HG03039 (cell line): ENCODE data around the gene CHDH.

Source experiments
- ATAC-seq: cut with Tn5 transposase; IDR thresholded peaks from one replicate; pipeline ENCODE4 v1.9.1; 2021; ENCODE audit warnings: mild to moderate bottlenecking, moderate library complexity; ENCODE audit not compliant: unreplicated experiment

CHDH gene

DNA sequence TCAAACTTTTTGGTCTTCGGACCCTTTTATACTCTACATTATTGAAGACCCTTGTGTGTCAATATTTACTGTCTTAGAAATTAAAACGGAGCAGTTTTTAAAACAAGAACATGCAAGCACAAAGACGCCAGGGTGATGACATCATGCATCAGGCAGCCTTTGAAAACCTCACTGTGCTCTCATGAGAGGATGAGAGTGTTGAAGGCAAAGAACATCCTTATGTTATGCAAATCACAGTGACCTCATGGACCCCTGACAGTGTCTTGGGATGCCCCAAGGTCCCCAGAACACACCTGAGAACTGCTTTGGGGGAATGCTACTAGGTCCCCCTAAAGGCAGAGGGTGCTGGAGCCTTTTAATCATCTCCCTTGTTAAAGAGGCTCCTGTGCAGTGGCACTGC is 51.6 kb downstream of the CHDH start:
- ATAC-seq: no peak

- no peak for ATAC-seq
Observed at GRCh38 chr3:53792866-53793265, 53.4 kb downstream of the CHDH start.

DNA sequence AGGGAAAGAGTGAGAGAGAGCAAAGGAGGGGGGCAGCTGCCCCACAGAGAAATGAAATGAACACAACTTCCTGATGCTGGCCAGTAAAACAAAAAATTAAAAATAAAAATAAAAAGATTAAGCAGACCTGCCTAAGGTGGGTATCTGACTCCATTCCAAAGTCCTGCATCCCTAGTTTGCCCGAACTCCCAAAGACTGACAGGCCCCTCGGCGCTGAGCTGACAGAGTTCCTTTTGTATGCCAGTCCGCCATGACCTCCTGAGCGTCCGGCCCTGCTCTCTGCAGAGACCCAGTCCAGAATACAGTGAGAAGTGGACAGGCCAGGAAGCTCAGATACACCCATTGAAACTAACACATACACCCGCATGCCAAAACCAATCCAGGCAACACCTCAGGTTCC is 54.9 kb downstream of the CHDH start:
- no peak for ATAC-seq

GRCh38 chr3:53790470-53790869 is 55.7 kb downstream of the CHDH start:
- no peak for ATAC-seq

DNA sequence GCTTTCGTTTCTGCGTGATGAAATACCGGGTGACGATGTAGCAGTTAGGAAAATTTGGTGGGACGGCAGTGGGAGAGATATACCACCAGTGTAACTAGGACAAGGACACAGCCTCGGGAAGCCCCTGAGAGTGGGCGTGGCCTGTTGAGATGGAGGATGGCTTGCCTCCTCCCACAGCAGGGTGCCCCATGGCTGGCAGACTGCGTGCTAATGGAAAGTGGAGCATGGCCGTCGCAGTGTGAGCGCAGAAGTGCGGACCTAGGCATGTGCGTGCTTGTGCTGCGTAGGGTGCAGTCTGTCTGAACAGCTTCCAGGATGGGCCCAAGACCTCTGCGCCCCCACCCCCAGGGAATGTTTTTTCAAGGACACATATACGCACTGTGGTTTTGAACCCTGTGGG is 56.8 kb downstream of the CHDH start:
- ATAC-seq: no peak

DNA sequence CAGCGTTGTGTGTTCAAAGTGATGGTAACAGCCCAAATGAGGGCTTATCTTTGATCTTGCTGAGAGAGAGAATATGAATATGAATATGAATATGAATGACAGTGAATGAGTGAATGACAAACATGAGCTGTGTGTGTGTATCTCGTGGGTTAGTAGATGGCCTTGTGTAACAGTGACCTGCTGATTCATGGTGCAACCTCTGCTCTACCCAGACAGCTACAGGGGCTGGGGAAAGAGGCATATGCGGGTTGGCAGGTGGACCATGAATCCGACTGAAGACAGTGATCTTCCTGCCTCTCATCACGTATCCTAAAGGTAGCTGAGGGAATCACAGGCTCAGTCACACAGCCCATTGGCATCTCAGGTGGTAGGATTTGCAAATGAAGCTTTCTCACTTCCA is 58.2 kb downstream of the CHDH start:
- ATAC-seq: no peak

GRCh38 chr3:53787016-53787415 is 59.2 kb downstream of the CHDH start:
- ATAC-seq: no peak

DNA sequence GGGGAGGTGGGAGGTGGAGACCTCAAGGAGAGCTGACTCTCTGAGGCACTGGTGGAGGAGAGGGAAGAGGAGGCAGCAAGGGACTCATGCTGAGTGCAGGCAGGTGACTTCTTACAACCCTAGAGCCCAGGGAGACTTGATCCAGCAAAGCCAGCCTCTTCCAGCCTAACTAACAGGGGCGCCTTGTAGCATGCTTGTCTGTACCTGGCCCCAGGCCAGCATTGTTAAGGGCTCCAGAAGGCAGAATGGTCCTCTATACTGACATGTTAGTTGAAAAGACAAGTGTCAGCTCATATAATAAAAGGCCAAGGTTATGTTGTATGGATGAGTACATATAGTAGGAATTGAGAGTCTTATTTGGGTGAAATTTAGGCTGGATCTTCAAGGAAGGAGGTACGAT is 65.4 kb downstream of the CHDH start:
- no peak for ATAC-seq

DNA sequence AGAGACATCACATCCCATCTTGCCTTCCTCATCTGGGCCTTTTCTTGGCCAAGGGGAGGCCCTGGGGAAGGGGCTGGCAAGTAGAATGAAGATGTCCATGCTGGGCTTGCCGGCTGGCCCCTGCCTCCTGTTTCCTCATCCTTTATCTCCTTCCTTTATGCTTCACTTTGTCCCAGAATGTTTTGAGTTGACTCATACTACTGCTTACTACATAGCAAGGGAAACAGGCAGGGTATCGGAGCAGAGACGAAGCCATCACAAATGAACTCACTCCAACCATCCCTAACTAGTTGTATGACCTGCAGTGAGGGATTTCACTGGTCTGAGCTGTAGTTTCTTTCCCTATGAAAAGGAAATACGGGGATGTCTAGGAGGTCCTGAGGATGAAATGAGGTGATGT is 66.0 kb downstream of the CHDH start:
- ATAC-seq: no peak

- ATAC-seq: no peak
Observed at GRCh38 chr3:53778153-53778552, 68.1 kb downstream of the CHDH start.

- ATAC-seq: no peak
Observed at GRCh38 chr3:53777468-53777867, 68.8 kb downstream of the CHDH start.

GRCh38 chr3:53776494-53777101 is 69.6 kb downstream of the CHDH start:
- no peak for ATAC-seq

DNA sequence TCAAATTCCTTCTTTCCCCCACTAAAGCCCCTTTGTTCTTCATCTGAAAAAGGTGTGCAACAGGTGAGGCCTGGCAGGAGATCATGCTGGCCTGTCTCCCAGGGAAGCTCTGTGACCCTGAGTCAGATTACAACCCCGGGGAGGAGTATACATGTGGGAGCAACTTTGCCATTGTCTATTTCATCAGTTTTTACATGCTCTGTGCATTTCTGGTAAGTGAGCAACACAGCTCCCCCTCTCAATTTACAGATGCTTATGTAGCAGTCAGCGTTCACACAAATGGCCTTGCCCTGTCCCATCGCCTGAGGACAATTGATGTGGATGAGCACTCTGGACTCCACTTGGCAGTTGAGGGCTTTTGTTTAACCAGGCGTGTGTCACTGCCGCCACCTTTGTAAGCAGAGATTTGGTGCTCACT is 70.4 kb downstream of the CHDH start:
- ATAC-seq: no peak

DNA sequence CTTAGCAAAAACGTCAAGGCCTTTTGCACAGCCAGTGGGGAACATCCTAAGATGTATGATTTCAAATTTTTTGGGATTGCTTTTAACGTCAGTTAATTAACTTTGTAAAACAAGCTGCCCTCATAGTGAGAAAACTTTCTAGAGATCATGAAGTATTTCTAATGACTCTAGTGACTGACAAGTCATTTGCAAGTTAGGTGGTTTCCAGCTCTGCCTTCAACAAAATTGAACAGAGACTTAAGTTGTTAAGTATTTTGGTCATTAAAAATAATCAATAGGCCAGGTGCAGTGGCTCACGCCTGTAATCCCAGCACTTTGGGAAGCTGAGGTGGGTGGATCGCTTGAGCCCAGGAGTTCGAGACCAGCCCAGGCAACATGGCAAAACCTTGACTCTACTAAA is 71.2 kb downstream of the CHDH start:
- no peak for ATAC-seq

- ATAC-seq: no peak
Observed at GRCh38 chr3:53774414-53774813, 71.8 kb downstream of the CHDH start.

GRCh38 chr3:53773611-53774368 is 72.4 kb downstream of the CHDH start:
- peak; percentile 84 for ATAC-seq

DNA sequence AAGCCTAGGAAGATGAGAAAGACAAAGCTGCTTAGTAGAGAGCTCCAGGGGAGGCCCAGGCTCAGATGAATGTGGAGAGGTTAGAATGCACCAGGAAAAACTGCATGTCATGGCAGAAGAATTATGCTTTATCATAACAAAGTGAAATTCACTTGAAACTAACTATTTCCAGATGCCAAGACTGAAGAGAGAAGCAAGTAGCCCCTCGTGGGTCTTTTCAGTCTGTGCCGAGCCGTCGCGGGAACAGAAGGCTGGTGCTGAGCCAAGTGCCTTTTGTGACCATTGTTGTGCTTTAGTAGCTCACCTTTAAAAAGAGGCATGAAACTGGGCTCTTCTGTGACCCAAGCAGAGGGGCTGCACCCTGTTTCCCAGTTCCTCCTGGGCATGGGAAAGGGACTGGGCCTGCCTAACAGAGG is 73.2 kb downstream of the CHDH start:
- no peak for ATAC-seq

DNA sequence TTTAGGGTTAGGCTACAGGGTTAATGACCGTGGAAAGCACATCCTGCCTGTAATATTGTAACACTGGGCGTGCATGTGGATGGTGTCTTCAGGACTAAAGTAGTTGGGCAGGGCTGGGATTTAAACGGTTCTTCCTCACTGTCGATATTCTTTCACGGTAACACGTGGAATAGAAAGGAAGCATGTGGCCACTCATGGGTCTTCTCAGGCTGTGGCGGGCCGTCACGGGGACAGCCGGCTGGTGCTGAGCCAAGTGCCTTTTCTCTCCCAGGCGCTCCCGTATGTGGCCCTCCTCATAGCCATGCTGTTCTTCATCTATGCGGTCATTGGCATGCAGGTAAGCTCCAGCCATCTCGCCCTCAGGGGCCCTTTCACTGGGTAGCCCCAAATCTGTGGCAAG is 73.7 kb downstream of the CHDH start:
- ATAC-seq: no peak

- ATAC-seq: no peak
Observed at GRCh38 chr3:53768478-53769459, 77.5 kb downstream of the CHDH start.

DNA sequence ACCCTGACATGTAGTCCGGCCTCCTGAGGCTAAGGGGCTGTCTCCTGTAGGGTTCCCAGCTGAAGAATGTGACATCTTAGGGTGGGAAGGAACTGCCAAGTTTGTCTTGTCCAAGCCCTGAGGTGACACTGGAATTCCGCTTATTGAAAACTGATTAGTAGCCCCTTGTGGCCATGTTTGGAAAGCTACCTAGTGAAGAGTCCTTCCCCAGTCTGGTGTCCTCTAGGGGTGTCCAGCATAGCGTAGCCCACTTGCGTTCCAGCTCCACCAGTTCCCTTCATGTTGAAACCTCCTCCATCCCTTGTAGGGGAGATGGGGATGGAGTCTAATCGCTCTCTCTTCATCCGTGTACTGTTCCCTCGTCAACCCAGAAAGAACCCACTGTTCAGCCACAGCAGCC is 79.5 kb downstream of the CHDH start:
- no peak for ATAC-seq

GRCh38 chr3:53765753-53766152 is 80.5 kb downstream of the CHDH start:
- ATAC-seq: no peak
